Measurements from ENCODE around the gene ADAMTSL2.

The ADAMTSL2 gene

DNA sequence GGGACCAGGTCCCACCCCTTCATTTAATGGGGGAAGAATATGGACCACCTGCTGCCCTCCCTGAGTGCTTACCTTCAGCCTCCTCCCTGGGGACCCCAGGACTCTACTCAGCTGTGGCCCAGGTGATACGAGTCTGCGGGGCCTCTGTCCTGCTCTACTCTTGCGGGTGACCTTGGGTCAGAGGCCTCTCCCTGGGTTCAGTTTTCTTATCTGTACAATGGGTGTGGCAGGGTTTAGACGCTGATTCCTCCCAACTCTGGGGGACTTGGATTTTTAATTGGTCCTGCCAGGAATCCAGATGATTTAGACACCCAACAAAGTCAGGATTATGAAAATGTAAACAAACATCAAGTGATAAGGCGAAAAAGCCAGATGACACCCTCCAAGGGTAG is 49.7 kb downstream of the ADAMTSL2 start:
- TF ChIP-seq REST (IDR thresholded peaks at IDR 0.05; ENCODE audit: insufficient read depth in 1 of 2, low read depth in 2 of 2, low read length in 2 of 2) (no peak), TAF1 (IDR thresholded peaks at IDR 0.05; ENCODE audit: borderline replicate concordance, insufficient read depth, low read length) (no peak), SIN3A (IDR thresholded peaks at IDR 0.05; ENCODE audit: borderline replicate concordance, insufficient read depth, low read length) (no peak)

- TF ChIP-seq POLR2AphosphoS5 (IDR thresholded peaks at IDR 0.05; ENCODE audit: low read depth, low read length) (no peak), TAF1 (IDR thresholded peaks at IDR 0.05; ENCODE audit: borderline replicate concordance, insufficient read depth, low read length) (no peak), SIN3A (IDR thresholded peaks at IDR 0.05; ENCODE audit: borderline replicate concordance, insufficient read depth, low read length) (no peak), REST (IDR thresholded peaks at IDR 0.05; ENCODE audit: insufficient read depth in 1 of 2, low read depth in 2 of 2, low read length in 2 of 2) (no peak), FOXP2 (optimal IDR thresholded peaks at IDR 0.05; ENCODE audit: borderline replicate concordance, extremely low read depth, extremely low read length, insufficient read depth) (no peak)
Observed at GRCh38 chr9:133584559-133585476, 50.3 kb downstream of the ADAMTSL2 start.

DNA sequence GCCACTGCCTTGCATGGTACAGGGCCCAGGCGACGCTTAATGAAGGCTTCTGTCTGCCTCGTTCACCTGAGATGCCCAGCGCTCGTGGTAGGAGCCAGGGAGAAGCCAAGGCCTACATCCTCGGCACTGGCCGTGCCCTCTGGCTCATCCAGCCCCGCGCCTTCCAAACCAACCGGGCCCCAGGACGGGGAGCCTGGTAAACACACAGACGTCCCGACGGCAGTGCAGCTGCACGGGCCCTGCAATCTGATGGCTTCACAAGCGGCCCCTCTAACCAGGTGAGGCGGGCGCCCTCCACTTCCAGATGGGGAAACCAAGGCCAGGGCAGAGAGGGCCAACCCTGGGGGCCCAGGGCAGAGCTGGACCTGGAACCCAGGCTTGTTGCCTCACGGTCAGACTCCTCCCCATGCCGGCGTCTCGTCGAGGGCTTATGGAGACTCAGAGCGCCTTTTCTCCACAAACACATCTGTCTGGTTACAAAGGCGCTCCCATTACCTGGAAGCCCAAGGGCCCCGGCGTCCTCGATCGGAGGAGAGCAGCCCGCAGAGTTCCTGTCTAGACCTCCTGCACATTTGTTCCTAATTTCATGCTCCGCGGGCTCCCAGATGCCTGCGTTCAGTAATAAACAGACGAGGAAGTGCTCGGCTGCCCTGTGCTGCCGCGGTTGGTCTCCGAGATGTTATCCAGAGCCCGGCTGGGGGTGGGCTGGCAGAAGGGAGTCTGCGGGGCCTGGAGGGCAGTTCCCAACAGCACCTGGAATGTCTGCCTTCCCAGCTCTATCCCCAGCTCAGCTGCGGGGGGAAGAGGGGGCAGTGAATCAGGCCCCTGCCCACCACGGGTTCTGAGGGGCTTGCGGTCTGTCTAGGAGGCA is 51.2 kb downstream of the ADAMTSL2 start:
- TF ChIP-seq TAF1 (IDR thresholded peaks at IDR 0.05; ENCODE audit: borderline replicate concordance, insufficient read depth, low read length), result no peak
- TF ChIP-seq POLR2AphosphoS5 (IDR thresholded peaks at IDR 0.05; ENCODE audit: low read depth, low read length), result no peak
- TF ChIP-seq FOXP2 (optimal IDR thresholded peaks at IDR 0.05; ENCODE audit: borderline replicate concordance, extremely low read depth, extremely low read length, insufficient read depth), result no peak
- no peak for TF ChIP-seq REST (IDR thresholded peaks at IDR 0.05; ENCODE audit: insufficient read depth in 1 of 2, low read depth in 2 of 2, low read length in 2 of 2)

DNA sequence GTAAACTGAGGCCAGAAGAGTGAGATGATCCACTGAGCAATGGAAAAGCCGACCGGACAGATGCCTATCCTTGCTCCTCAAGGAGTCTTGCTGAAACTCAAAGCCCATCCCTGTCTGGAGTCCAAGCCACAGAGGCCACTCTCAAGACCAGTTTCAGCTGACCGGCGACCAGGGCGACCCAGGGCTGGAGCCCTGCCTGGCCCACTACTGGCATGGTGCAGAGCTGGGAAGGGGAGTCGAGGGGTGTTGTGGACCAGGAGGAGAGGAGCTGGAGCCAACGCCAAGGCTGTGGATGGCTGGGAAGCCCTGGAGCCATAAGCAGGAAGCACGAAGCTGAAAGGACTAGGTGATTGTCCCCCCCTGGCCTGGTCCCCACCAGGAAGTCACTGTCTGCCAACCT is 52.5 kb downstream of the ADAMTSL2 start:
- TF ChIP-seq TAF1 (IDR thresholded peaks at IDR 0.05; ENCODE audit: borderline replicate concordance, insufficient read depth, low read length), result no peak
- TF ChIP-seq POLR2AphosphoS5 (IDR thresholded peaks at IDR 0.05; ENCODE audit: low read depth, low read length), result no peak
- TF ChIP-seq SIN3A (IDR thresholded peaks at IDR 0.05; ENCODE audit: borderline replicate concordance, insufficient read depth, low read length), result no peak
- TF ChIP-seq REST (IDR thresholded peaks at IDR 0.05; ENCODE audit: insufficient read depth in 1 of 2, low read depth in 2 of 2, low read length in 2 of 2), result no peak
- TF ChIP-seq FOXP2 (optimal IDR thresholded peaks at IDR 0.05; ENCODE audit: borderline replicate concordance, extremely low read depth, extremely low read length, insufficient read depth), result no peak
